Measurements from ENCODE around the gene ZNF658.
"Not testable (repeated sequence)": the region's sequence is repeated elsewhere in the genome, so short reads cannot be mapped to it uniquely, and the experiment has no call there.

Gene ZNF658

DNA sequence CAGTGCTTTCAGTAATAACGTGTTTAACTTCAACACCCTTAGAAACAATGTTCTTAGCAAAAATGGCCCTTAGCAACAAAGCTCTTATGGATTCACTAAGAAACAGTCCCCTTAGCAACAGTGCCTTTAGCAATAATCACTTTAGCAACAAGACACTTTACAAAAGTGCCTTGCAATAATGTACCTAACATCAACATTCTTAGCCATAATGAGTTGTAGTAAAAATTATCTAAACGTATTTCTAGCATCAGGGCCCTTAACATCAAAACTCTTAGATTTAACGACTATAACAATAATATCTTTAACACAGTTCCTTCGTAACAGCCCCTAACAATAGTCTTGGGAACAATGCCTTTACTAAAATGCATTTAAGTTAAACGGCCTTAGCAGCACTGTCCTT, 37.8 kb downstream of the ZNF658 start:
- H3K4me3 ChIP-seq (ENCODE audit: low read length); H3K27me3 ChIP-seq (ENCODE audit: control insufficient read depth, insufficient read depth, low read length); H3K27ac ChIP-seq (ENCODE audit: low read length); DNase-seq (ENCODE audit: low read depth, low spot score); H3K9me3 ChIP-seq (ENCODE audit: control insufficient read depth, insufficient read depth, low read length); H3K36me3 ChIP-seq (ENCODE audit: control insufficient read depth, insufficient read depth, low read length); H3K4me1 ChIP-seq (ENCODE audit: control insufficient read depth, insufficient read depth, low read length): not testable (repeated sequence)
- no CpG with 5 or more reads among the region's 5 CpGs for WGBS (ENCODE audit: insufficient coverage, insufficient read length)

DNA sequence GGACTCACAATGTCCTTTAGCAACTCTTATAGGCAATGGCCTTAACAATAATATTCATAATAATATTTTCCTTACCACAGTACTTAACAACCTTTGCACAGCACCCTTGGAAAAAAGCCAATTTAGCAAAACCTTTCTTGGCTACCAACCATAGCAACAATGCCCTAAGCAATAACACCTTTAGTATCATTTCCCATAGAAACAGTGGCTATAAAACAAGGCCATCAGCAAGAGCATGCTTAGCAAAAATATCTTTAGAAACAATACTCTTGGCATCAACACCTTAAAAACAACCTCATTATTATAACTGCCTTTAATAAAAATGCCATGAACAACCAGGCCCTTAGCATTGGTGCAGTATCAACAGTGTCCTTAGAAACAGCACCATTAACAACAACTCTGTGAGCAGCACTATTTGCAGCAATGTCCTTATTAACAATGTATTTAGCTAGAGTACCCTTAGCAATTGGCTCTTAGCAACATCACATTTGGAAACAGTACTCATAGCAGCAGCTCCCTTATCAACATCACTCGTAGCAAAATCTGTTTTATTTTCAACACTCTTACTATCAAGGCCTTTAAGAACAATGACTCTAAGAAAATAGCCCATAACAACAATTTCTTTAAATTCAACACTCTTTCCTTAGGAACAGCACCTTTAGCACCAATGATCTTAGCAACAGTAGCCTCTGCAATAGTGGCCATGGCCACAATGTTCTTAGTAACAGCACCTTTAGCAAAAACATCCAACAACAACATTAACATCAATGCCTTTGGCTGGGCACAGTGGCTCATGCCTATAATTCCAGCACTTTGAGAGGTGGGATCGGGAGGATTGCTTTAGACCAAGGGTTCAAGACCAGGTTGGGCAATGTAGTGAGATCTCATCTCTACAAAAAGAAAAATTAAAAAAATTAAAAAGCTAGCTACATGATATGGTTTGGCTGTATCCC, 39.6 kb downstream of the ZNF658 start:
- H3K4me1 ChIP-seq (ENCODE audit: control insufficient read depth, insufficient read depth, low read length); H3K36me3 ChIP-seq (ENCODE audit: control insufficient read depth, insufficient read depth, low read length); H3K27me3 ChIP-seq (ENCODE audit: control insufficient read depth, insufficient read depth, low read length); H3K9me3 ChIP-seq (ENCODE audit: control insufficient read depth, insufficient read depth, low read length); H3K27ac ChIP-seq (ENCODE audit: low read length); DNase-seq (ENCODE audit: low read depth, low spot score); H3K4me3 ChIP-seq (ENCODE audit: low read length): not testable (repeated sequence)
- whole genome bisulfite sequencing (ENCODE audit: insufficient coverage, insufficient read length): no CpG with 5 or more reads among the region's 2 CpGs

DNA sequence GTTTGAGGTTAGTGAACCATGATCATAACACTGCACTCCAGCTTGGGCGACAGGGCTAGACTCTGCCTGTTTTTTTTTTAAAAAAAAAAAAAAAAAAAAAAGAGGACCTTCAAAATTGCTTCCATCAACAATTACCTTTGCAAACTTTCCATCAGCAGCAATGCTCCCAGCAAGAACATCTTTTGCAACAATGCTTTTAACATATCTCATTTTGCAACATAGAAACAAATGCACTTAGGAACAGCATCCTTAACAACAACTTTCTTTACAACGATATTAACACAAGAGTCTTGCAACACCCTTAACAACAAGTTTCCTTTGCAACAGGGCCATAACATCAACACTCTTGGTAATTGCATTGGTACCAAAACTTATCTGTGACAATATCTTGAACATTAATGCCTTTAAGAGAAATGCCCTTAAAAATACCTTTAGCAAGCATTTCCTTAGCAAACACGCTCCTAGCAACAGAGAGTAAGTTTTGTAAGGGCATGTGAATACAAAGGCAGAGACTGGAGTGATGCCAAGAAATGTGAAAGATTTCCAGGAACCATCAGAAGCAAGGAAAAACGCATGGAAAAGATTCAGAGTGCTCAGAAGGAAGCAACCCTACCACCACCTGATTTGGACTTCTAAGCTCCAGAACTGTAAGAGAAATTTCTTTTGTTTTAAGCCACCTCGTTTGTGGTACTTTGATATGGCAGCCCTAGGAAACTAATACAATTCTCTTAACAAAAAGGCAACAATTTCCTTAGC, 42.1 kb downstream of the ZNF658 start:
- H3K9me3 ChIP-seq (ENCODE audit: control insufficient read depth, insufficient read depth, low read length); DNase-seq (ENCODE audit: low read depth, low spot score); H3K4me3 ChIP-seq (ENCODE audit: low read length); H3K27ac ChIP-seq (ENCODE audit: low read length); H3K27me3 ChIP-seq (ENCODE audit: control insufficient read depth, insufficient read depth, low read length); H3K36me3 ChIP-seq (ENCODE audit: control insufficient read depth, insufficient read depth, low read length); H3K4me1 ChIP-seq (ENCODE audit: control insufficient read depth, insufficient read depth, low read length): not testable (repeated sequence)
- no CpG with 5 or more reads among the region's 5 CpGs for WGBS (ENCODE audit: insufficient coverage, insufficient read length)

- not testable (repeated sequence) for H3K4me1 ChIP-seq (ENCODE audit: control insufficient read depth, insufficient read depth, low read length); H3K27me3 ChIP-seq (ENCODE audit: control insufficient read depth, insufficient read depth, low read length); H3K27ac ChIP-seq (ENCODE audit: low read length); H3K36me3 ChIP-seq (ENCODE audit: control insufficient read depth, insufficient read depth, low read length); DNase-seq (ENCODE audit: low read depth, low spot score); H3K4me3 ChIP-seq (ENCODE audit: low read length); H3K9me3 ChIP-seq (ENCODE audit: control insufficient read depth, insufficient read depth, low read length)
- no CpG with 5 or more reads among the region's 11 CpGs for WGBS (ENCODE audit: insufficient coverage, insufficient read length)
Observed at GRCh38 chr9:66952576-66952975, 52.1 kb downstream of the ZNF658 start.

Data from iPS DF 6.9 (cell line).